Glutamatergic neuron (in vitro differentiated cells): Measurements from ENCODE around the gene PLIN1. TPM values are rescaled to one million over a fixed set of nuclear protein-coding genes. Genes with fewer than 3 reads are reported as not detected.

Source experiments
- DNase-seq: peaks from one replicate; pipeline ENCODE4 v3.0.0; 2022
- H3K27ac Mint-ChIP-seq: one replicate; pipeline ENCODE4 v1.8.0; 2020; ENCODE audit warnings: mild to moderate bottlenecking, mixed read lengths, inconsistent platforms; ENCODE audit not compliant: unreplicated experiment
- H3K27me3 Mint-ChIP-seq: one replicate; pipeline ENCODE4 v1.8.0; 2020; ENCODE audit warnings: mild to moderate bottlenecking, moderate library complexity, mixed read lengths, inconsistent platforms; ENCODE audit not compliant: unreplicated experiment
- H3K36me3 Mint-ChIP-seq: one replicate; pipeline ENCODE4 v1.8.0; 2020; ENCODE audit warnings: mild to moderate bottlenecking, mixed read lengths, inconsistent platforms; ENCODE audit not compliant: unreplicated experiment
- H3K4me1 Mint-ChIP-seq: one replicate; pipeline ENCODE4 v1.8.0; 2020; ENCODE audit warnings: mild to moderate bottlenecking, low read depth, mixed read lengths, inconsistent platforms; ENCODE audit not compliant: unreplicated experiment
- H3K4me3 Mint-ChIP-seq: one replicate; pipeline ENCODE4 v1.8.0; 2020; ENCODE audit warnings: mild to moderate bottlenecking, mixed read lengths, inconsistent platforms; ENCODE audit not compliant: unreplicated experiment
- H3K9me3 Mint-ChIP-seq: one replicate; pipeline ENCODE4 v1.8.0; 2020; ENCODE audit warnings: mild to moderate bottlenecking, moderate library complexity, mixed read lengths, inconsistent platforms; ENCODE audit not compliant: unreplicated experiment
- CTCF ChIP-seq: fragments of 200-600 bp; sonication (generic); IDR thresholded peaks from one replicate; pipeline ENCODE4 v1.5.0; 2021; ENCODE audit not compliant: partially characterized antibody, unreplicated experiment
- total RNA-seq: library from RNA; stranded (reverse); fragmentation: NEBNext Ultra II Directional; extraction: Animal tissue kit (Norgen Biotek cat#: 25700); gene quantifications from one replicate; pipeline ENCODE4 v1.2.1, GENCODE V29; 2021; ENCODE audit not compliant: unreplicated experiment

Gene PLIN1
- total RNA-seq, 1 donor from 2014 or later: not detected

DNA sequence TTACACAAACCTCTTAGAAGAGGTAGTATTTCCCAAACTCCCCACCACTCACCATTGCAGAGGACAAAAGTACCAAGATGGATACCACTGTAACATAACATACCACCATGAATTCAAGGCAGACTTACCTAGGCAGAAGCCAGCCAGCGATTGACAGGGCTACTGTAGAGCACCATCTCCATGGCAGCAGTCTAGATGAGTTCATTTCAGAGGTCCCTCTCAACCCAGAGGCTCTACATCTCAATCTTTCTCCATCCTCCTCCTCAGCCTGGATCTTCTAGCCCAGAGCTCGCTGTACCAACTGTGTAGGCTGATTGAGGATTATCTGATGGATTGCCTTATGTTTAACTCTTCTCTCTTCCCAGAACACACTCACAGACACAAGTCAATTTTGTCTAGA is 2.0 kb upstream of the PLIN1 start:
- Mint-ChIP-seq H3K27me3 (no peaks in the 10 kb centered on the region), H3K4me1 (no peaks in the 10 kb centered on the region), H3K9me3 (no peaks in the 10 kb centered on the region), H3K27ac (no peak overlapping the region), H3K4me3 (no peak overlapping the region), H3K36me3 (no peaks in the 10 kb centered on the region)
- DNase-seq: no peak
- TF ChIP-seq CTCF: no peak

DNA sequence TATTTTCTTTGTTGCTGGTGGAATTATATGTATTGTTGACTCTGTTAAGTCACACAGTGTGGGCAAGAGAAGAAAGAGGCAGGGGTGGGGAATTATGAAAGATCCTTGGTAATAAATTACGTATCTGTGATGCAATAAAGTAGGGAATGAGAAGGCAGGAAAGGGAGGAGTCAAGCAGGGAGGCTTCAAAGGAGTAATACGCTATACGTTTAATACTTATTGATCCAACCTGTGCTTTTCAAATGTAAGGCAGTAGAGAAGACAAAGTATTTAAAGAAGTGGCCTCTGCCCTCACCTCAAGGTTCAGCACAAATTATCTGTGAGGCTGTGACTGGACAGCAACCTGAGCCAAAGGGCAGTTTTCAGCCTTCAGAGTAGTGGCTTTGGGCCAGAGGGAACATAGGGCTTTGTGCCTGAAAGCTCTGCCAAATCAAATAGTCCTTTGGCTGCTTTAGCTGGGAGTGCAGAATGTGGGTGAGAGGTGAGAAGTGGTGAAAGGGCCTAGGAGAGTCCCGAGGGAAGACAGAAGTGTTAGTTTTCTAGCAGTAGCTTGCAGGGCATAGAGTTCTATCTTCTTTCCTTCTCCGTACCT is 1.2 kb upstream of the PLIN1 start:
- no peak for DNase-seq
- H3K4me1 Mint-ChIP-seq: no peaks in the 10 kb centered on the region
- no peak overlapping the region for H3K4me3 Mint-ChIP-seq
- TF ChIP-seq CTCF: no peak
- H3K27me3 Mint-ChIP-seq: no peaks in the 10 kb centered on the region
- H3K27ac Mint-ChIP-seq: no peak overlapping the region
- H3K9me3 Mint-ChIP-seq: no peaks in the 10 kb centered on the region
- no peaks in the 10 kb centered on the region for H3K36me3 Mint-ChIP-seq

- H3K4me1 Mint-ChIP-seq: peaks cover 4% of the 10 kb centered on the region
- H3K9me3 Mint-ChIP-seq: peaks cover 3% of the 10 kb centered on the region
- TF ChIP-seq CTCF: no peak
- no peaks in the 10 kb centered on the region for H3K36me3 Mint-ChIP-seq
- H3K27ac Mint-ChIP-seq: no peak overlapping the region
- DNase-seq: no peak
- peaks cover 6% of the 10 kb centered on the region for H3K27me3 Mint-ChIP-seq
- no peak overlapping the region for H3K4me3 Mint-ChIP-seq
Measured at GRCh38 chr15:89677381-89677780, 1.8 kb downstream of the PLIN1 start.

DNA sequence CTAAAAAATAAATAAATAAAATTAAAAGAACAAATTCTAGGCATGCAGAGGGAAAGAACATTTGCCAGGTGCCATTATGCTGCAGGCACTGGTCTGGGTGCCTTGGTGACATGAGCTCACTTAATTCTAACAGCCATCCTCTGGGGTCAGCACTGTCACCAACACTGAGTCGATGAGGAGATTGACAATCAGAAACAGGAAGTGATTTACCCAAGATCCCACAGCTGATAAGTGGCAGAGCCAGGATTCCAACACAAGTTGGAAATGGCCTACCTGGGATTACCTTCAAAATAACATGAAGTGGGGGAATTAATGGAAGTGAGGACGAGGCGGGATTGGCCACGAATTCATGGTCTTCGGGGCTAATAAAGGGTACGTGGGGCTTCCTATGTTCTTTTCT is 3.6 kb downstream of the PLIN1 start:
- H3K4me1 Mint-ChIP-seq: peaks cover 4% of the 10 kb centered on the region
- H3K27me3 Mint-ChIP-seq: peaks cover 6% of the 10 kb centered on the region
- DNase-seq: no peak
- no peaks in the 10 kb centered on the region for H3K36me3 Mint-ChIP-seq
- TF ChIP-seq CTCF: no peak
- H3K27ac Mint-ChIP-seq: no peak overlapping the region
- peaks cover 3% of the 10 kb centered on the region for H3K9me3 Mint-ChIP-seq
- no peak overlapping the region for H3K4me3 Mint-ChIP-seq

DNA sequence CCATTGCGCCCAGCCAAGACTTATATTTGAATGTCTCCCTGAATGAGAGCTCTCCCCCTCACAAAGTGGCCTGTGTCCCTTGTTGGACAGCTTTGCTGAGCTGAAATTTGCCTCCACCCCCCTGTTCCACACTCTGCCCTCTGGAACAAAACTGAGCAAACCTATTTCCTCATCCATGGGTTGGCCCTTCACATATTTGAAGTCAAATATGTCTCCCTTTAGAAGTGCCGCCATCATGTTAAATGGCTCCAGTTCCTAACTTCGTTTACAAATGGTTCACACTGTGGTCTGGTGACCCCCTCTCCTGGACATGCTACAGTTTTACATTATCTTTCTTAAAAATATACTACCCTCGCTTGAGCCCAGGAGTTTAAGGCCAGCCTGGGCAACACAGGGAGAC is 4.6 kb downstream of the PLIN1 start:
- no peak overlapping the region for H3K4me3 Mint-ChIP-seq
- peaks cover 6% of the 10 kb centered on the region for H3K27me3 Mint-ChIP-seq
- peaks cover 4% of the 10 kb centered on the region for H3K4me1 Mint-ChIP-seq
- no peaks in the 10 kb centered on the region for H3K36me3 Mint-ChIP-seq
- H3K27ac Mint-ChIP-seq: no peak overlapping the region
- peaks cover 3% of the 10 kb centered on the region for H3K9me3 Mint-ChIP-seq
- no peak for DNase-seq
- TF ChIP-seq CTCF: no peak
